H9 (cell line): ENCODE measurements around the gene PITX3. TPM values are rescaled to one million over a fixed set of nuclear protein-coding genes. Genes with fewer than 3 reads are reported as not detected.

Experiments used
- DNase-seq: peaks from one replicate; pipeline ENCODE4 v3.0.0-alpha.2; 2017
- H2AFZ ChIP-seq: one replicate; pipeline ENCODE4 v1.6.1; 2013; ENCODE audit warnings: mild to moderate bottlenecking, low read length, control low read depth, moderate library complexity
- H2AK5ac ChIP-seq: 2 replicates; pipeline ENCODE4 v1.6.1; 2013; ENCODE audit warnings: low read length, control low read depth, mixed read lengths; ENCODE audit not compliant: insufficient read length
- H2BK120ac ChIP-seq: one replicate; pipeline ENCODE4 v1.6.1; 2013; ENCODE audit warnings: low read depth, mild to moderate bottlenecking, low read length, control low read depth, inconsistent platforms; ENCODE audit not compliant: poor library complexity, severe bottlenecking
- H2BK12ac ChIP-seq: 2 replicates; pipeline ENCODE4 v1.6.1; 2013; ENCODE audit warnings: low read length, control low read depth, mixed read lengths, low read depth; ENCODE audit not compliant: insufficient read length
- H2BK15ac ChIP-seq: 2 replicates; pipeline ENCODE4 v1.6.1; 2013; ENCODE audit warnings: low read depth, low read length, control low read depth
- H2BK20ac ChIP-seq: one replicate; pipeline ENCODE4 v1.6.1; 2013; ENCODE audit warnings: low read depth, mild to moderate bottlenecking, low read length, control low read depth, inconsistent platforms; ENCODE audit not compliant: poor library complexity, severe bottlenecking
- H2BK5ac ChIP-seq: 2 replicates; pipeline ENCODE4 v1.6.1; 2013; ENCODE audit warnings: low read length, control low read depth, mixed read lengths; ENCODE audit not compliant: insufficient read length
- H3K14ac ChIP-seq: 2 replicates; pipeline ENCODE4 v1.6.1; 2013; ENCODE audit warnings: low read length, control low read depth; ENCODE audit not compliant: insufficient read depth
- H3K18ac ChIP-seq: 2 replicates; pipeline ENCODE4 v1.6.1; 2013; ENCODE audit warnings: low read depth, mild to moderate bottlenecking, mixed read lengths, low read length, control low read depth; ENCODE audit not compliant: insufficient read length
- H3K23ac ChIP-seq: 2 replicates; pipeline ENCODE4 v1.6.1; 2013; ENCODE audit warnings: low read length, control low read depth, mixed read lengths, low read depth; ENCODE audit not compliant: insufficient read length
- H3K23me2 ChIP-seq: 2 replicates; pipeline ENCODE4 v1.6.1; 2013; ENCODE audit warnings: low read depth, mild to moderate bottlenecking, mixed read lengths, low read length, control low read depth; ENCODE audit not compliant: insufficient read length, poor library complexity, severe bottlenecking
- H3K27ac ChIP-seq: 2 replicates; pipeline ENCODE4 v1.5.1; 2013; ENCODE audit warnings: low read length, control low read depth, mixed read lengths, low read depth; ENCODE audit not compliant: insufficient read length
- H3K27me3 ChIP-seq: 2 replicates; pipeline ENCODE4 v1.6.1; 2013; ENCODE audit warnings: low read length, control low read depth, inconsistent platforms; ENCODE audit not compliant: insufficient read depth
- H3K4ac ChIP-seq: 2 replicates; pipeline ENCODE4 v1.6.1; 2013; ENCODE audit warnings: low read depth, mild to moderate bottlenecking, control low read depth, inconsistent platforms, low read length, moderate library complexity
- H3K4me1 ChIP-seq: 2 replicates; pipeline ENCODE4 v1.6.1; 2013; ENCODE audit warnings: low read length, control low read depth, inconsistent platforms; ENCODE audit not compliant: insufficient read depth
- H3K4me2 ChIP-seq: 2 replicates; pipeline ENCODE4 v1.6.1; 2013; ENCODE audit warnings: low read length, control low read depth, mixed read lengths; ENCODE audit not compliant: insufficient read length, insufficient read depth
- H3K56ac ChIP-seq: 2 replicates; pipeline ENCODE4 v1.6.1; 2013; ENCODE audit warnings: low read depth, mild to moderate bottlenecking, mixed read lengths, low read length, control low read depth; ENCODE audit not compliant: insufficient read length
- H3K79me1 ChIP-seq: 2 replicates; pipeline ENCODE4 v1.6.1; 2013; ENCODE audit warnings: low read depth, mild to moderate bottlenecking, moderate library complexity, low read length, control low read depth, inconsistent platforms; ENCODE audit not compliant: insufficient read depth, poor library complexity, severe bottlenecking
- H3K79me2 ChIP-seq: 2 replicates; pipeline ENCODE4 v1.6.1; 2013; ENCODE audit warnings: low read length, control low read depth, inconsistent platforms; ENCODE audit not compliant: insufficient read depth
- H3K9ac ChIP-seq: 2 replicates; pipeline ENCODE4 v1.6.1; 2013; ENCODE audit warnings: low read length, control low read depth, mixed read lengths; ENCODE audit not compliant: insufficient read length; ENCODE audit errors: extremely low read depth
- H3K9me3 ChIP-seq: one replicate; pipeline ENCODE4 v1.6.1; 2013; ENCODE audit warnings: low read depth, low read length, inconsistent platforms; ENCODE audit not compliant: control insufficient read depth
- H3T11ph ChIP-seq: one replicate; pipeline ENCODE4 v1.6.1; 2013; ENCODE audit warnings: mild to moderate bottlenecking, low read length, control low read depth, inconsistent platforms
- H4K20me1 ChIP-seq: one replicate; pipeline ENCODE4 v1.6.1; 2013; ENCODE audit not compliant: control insufficient read depth, insufficient read length, insufficient read depth
- H4K5ac ChIP-seq: 2 replicates; pipeline ENCODE4 v1.6.1; 2013; ENCODE audit warnings: low read depth, mild to moderate bottlenecking, mixed read lengths, low read length, control low read depth; ENCODE audit not compliant: insufficient read length
- H4K8ac ChIP-seq: replicated peaks from 2 replicates; pipeline ENCODE4 v1.6.1; 2013; ENCODE audit warnings: low read length, control low read depth, mixed read lengths, low read depth; ENCODE audit not compliant: insufficient read length
- H4K91ac ChIP-seq: 2 replicates; pipeline ENCODE4 v1.6.1; 2013; ENCODE audit warnings: low read depth, mild to moderate bottlenecking, moderate library complexity, mixed read lengths, low read length, control low read depth; ENCODE audit not compliant: insufficient read length
- H3K27ac Mint-ChIP-seq, 3 experiments: 2 replicates in 2 of 3; 3 replicates in 1 of 3; pipeline ENCODE4 v1.8.0; 2020 to 2021; ENCODE audit warnings: mixed read lengths in 3 of 3, mild to moderate bottlenecking in 1 of 3, moderate library complexity in 1 of 3
- H3K27me3 Mint-ChIP-seq: 2 replicates; pipeline ENCODE4 v1.8.0; 2021; ENCODE audit warnings: low read depth, mild to moderate bottlenecking, moderate library complexity, mixed read lengths
- H3K36me3 Mint-ChIP-seq, 3 experiments: 2 replicates in 2 of 3; 3 replicates in 1 of 3; pipeline ENCODE4 v1.8.0; 2020 to 2021; ENCODE audit warnings: low read depth in 3 of 3, mixed read lengths in 3 of 3; ENCODE audit not compliant: insufficient read depth in 1 of 3
- H3K4me1 Mint-ChIP-seq, 2 experiments: 2 replicates each; pipeline ENCODE4 v1.8.0; 2020; ENCODE audit warnings: mixed read lengths in 2 of 2
- H3K4me3 Mint-ChIP-seq, 2 experiments: 2 replicates in 1 of 2; 3 replicates in 1 of 2; pipeline ENCODE4 v1.8.0; 2020 to 2021; ENCODE audit warnings: mild to moderate bottlenecking in 2 of 2, mixed read lengths in 2 of 2, moderate library complexity in 1 of 2
- H3K9me3 Mint-ChIP-seq, 2 experiments: 2 replicates in 1 of 2; 3 replicates in 1 of 2; pipeline ENCODE4 v1.8.0; 2020; ENCODE audit warnings: mild to moderate bottlenecking in 2 of 2, mixed read lengths in 2 of 2, moderate library complexity in 1 of 2
- CTCF ChIP-seq: fragments of 200-600 bp; sonication (generic); conservative IDR thresholded peaks from 3 replicates; pipeline ENCODE4 v1.8.0; 2021; ENCODE audit warnings: antibody characterized with exemption, mild to moderate bottlenecking
- WGBS: extraction: QIAGEN DNeasy Blood & Tissue Kit; methylation state at CpG from one replicate; pipeline ENCODE4 v1.1.7; 2013; ENCODE audit warnings: missing lambda C conversion rate, low lambda C conversion rate, mixed read lengths; ENCODE audit not compliant: insufficient read length; ENCODE audit errors: extremely low coverage; 5-methylcytosine and 5-hydroxymethylcytosine counted together
- total RNA-seq: library from RNA; stranded (reverse); gene quantifications from 2 replicates; pipeline ENCODE4 v1.2.1, GENCODE V29; 2021

Gene PITX3
- total RNA-seq, 1 experiment from 2014 or later = not detected

DNA sequence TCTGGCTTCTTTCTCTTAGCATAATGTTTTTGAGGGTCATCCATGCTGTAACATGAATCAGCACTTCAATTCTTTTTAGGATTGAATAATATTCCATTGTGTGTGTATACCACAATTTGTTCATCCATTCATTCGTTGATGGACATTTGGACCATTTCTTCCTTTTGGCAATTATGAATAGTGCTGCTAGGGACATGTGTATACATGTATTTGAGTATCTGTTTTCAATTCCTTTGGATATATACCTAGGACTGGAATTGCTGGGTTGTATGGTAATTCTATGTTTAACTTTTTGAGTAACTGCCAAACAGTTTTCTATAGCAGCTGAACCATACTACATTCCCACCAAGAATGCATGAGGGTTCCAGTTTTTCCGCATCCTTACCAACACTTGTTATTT, 43.2 kb upstream of the PITX3 start:
- no peak for DNase-seq
- Histone ChIP-seq H4K91ac (no peak overlapping the region), H3K18ac (no peak overlapping the region), H3K27ac (no peak overlapping the region), H3K79me2 (no peaks in the 10 kb centered on the region), H3K23me2 (no peaks in the 10 kb centered on the region), H3K23ac (no peak overlapping the region), H3K4me1 (no peaks in the 10 kb centered on the region), H3T11ph (no peak overlapping the region), H2AFZ (no peak overlapping the region), H2BK120ac (no peak overlapping the region), H3K4me2 (no peak overlapping the region), H3K9ac (no peak overlapping the region), H4K20me1 (no peaks in the 10 kb centered on the region), H3K79me1 (no peaks in the 10 kb centered on the region), H2BK15ac (no peak overlapping the region), H2AK5ac (no peak overlapping the region), H4K5ac (no peak overlapping the region), H3K4ac (no peak overlapping the region), H2BK20ac (no peak overlapping the region), H2BK5ac (no peak overlapping the region), H3K9me3 (no peaks in the 10 kb centered on the region), H3K27me3 (no peaks in the 10 kb centered on the region), H4K8ac (no peak overlapping the region), H3K14ac (no peak overlapping the region), H2BK12ac (no peak overlapping the region), H3K56ac (no peak overlapping the region)
- no peak for TF ChIP-seq CTCF
- no peak overlapping the region for H3K27ac Mint-ChIP-seq
- no peaks in the 10 kb centered on the region for H3K4me1 Mint-ChIP-seq
- no peak overlapping the region for H3K4me3 Mint-ChIP-seq
- no peaks in the 10 kb centered on the region for H3K9me3 Mint-ChIP-seq
- H3K36me3 Mint-ChIP-seq = no peaks in the 10 kb centered on the region
- WGBS = no CpG with 5 or more reads among the region's 2 CpGs
- no peaks in the 10 kb centered on the region for H3K27me3 Mint-ChIP-seq
